H1 (cell line): ENCODE results near the gene PRKCZ. TPM values are rescaled to one million over a fixed set of nuclear protein-coding genes. Genes with fewer than 3 reads are reported as not detected.

ENCODE experiments used
- CTCF ChIA-PET: fragments of 300-600 bp; sonication (Branson Sonifier 250); formaldehyde crosslinking; loops from one replicate; lab custom pipeline; 2021; ENCODE audit not compliant: partially characterized antibody; lab: Charles Lee
- POLR2A ChIA-PET: fragments of 300-600 bp; sonication (Branson Sonifier 250); formaldehyde crosslinking; loops from one replicate; lab custom pipeline; 2021; ENCODE audit warnings: inconsistent platforms; ENCODE audit not compliant: partially characterized antibody; lab: Charles Lee
- DNase-seq, 2 experiments: peaks; one replicate each; pipeline versions ENCODE4 v3.0.0 to v3.0.0-alpha.2; 2010 to 2022; ENCODE audit warnings: low spot score in 2 of 2, low read depth in 1 of 2, mixed read lengths in 1 of 2
- FAIRE-seq: peaks from 2 replicates; lab custom pipeline; 2011; peaks lifted over from hg19 to GRCh38; lab: Jason Lieb, UNC
- H2AFZ ChIP-seq: 2 replicates; pipeline ENCODE4 v1.8.1; 2012; ENCODE audit warnings: low read length, inconsistent platforms
- H2AK5ac ChIP-seq: 2 replicates; pipeline ENCODE4 v1.6.1; 2013; ENCODE audit warnings: low read depth, low read length
- H2BK120ac ChIP-seq: replicated peaks from 2 replicates; pipeline ENCODE3; 2013; ENCODE audit warnings: low read depth, low read length, inconsistent platforms
- H2BK12ac ChIP-seq: 2 replicates; pipeline ENCODE4 v1.6.1; 2013; ENCODE audit warnings: low read depth, low read length
- H2BK15ac ChIP-seq: 2 replicates; pipeline ENCODE4 v1.6.1; 2013; ENCODE audit warnings: low read length
- H2BK20ac ChIP-seq: 2 replicates; pipeline ENCODE4 v1.6.1; 2013; ENCODE audit warnings: low read length
- H2BK5ac ChIP-seq: 2 replicates; pipeline ENCODE4 v1.6.1; 2013; ENCODE audit warnings: low read depth, low read length
- H3K14ac ChIP-seq: 2 replicates; pipeline ENCODE4 v1.6.1; 2013; ENCODE audit warnings: inconsistent platforms; ENCODE audit not compliant: insufficient read length
- H3K18ac ChIP-seq: 2 replicates; pipeline ENCODE4 v1.6.1; 2013; ENCODE audit warnings: low read length; ENCODE audit errors: extremely low read depth
- H3K23ac ChIP-seq: 2 replicates; pipeline ENCODE4 v1.6.1; 2013; ENCODE audit warnings: inconsistent platforms; ENCODE audit not compliant: insufficient read length
- H3K23me2 ChIP-seq: 2 replicates; pipeline ENCODE4 v1.6.1; 2013; ENCODE audit warnings: low read depth, low read length
- H3K27ac ChIP-seq: 2 replicates; pipeline ENCODE4 v1.6.1; 2011; ENCODE audit warnings: low read depth, low read length, inconsistent platforms
- H3K27me3 ChIP-seq, 4 experiments: replicated peaks in 1 of 4; 1 replicate in 1 of 4; 2 replicates in 3 of 4; pipeline versions ENCODE4 v1.6.1 to v1.8.1; 2011 to 2013; ENCODE audit warnings: low read length in 3 of 4, mild to moderate bottlenecking in 3 of 4, inconsistent platforms in 2 of 4, mixed read lengths in 2 of 4, moderate library complexity in 1 of 4; ENCODE audit not compliant: control insufficient read depth in 3 of 4, insufficient read depth in 3 of 4; ENCODE audit errors: extremely low read depth in 1 of 4
- H3K36me3 ChIP-seq, 4 experiments: 2 replicates each; pipeline versions ENCODE4 v1.6.1 to v1.8.1; 2011 to 2013; ENCODE audit warnings: mild to moderate bottlenecking in 4 of 4, low read length in 3 of 4, moderate library complexity in 2 of 4, control low read depth in 1 of 4, inconsistent platforms in 1 of 4; ENCODE audit not compliant: insufficient read depth in 4 of 4, control insufficient read depth in 2 of 4
- H3K4ac ChIP-seq: replicated peaks from 2 replicates; pipeline ENCODE3; 2013; ENCODE audit warnings: low read length, low read depth, mixed read lengths, inconsistent platforms; ENCODE audit not compliant: insufficient read length
- H3K4me1 ChIP-seq, 4 experiments: replicated peaks in 1 of 4; 1 replicate in 1 of 4; 2 replicates in 3 of 4; pipeline versions ENCODE4 v1.6.1 to v1.8.1; 2011 to 2013; ENCODE audit warnings: low read length in 3 of 4, inconsistent platforms in 2 of 4, mixed read lengths in 1 of 4; ENCODE audit not compliant: insufficient read depth in 4 of 4, control insufficient read depth in 3 of 4
- H3K4me2 ChIP-seq, 2 experiments: 2 replicates each; pipeline versions ENCODE4 v1.6.1 to v1.8.1; 2011 to 2013; ENCODE audit warnings: low read depth in 2 of 2, low read length in 2 of 2, control low read depth in 1 of 2, inconsistent platforms in 1 of 2, mild to moderate bottlenecking in 1 of 2; ENCODE audit not compliant: insufficient read depth in 1 of 2
- H3K4me3 ChIP-seq, 4 experiments: fragments of 200-600, 300-600 bp in 1 of 4; sonication (generic), shearing (Covaris generic), sonication (Bioruptor Twin) in 1 of 4; 2 replicates each; pipeline versions ENCODE4 v1.5.1 to v1.8.1; 2011 to 2016; ENCODE audit warnings: low read length in 4 of 4, low read depth in 3 of 4, control low read depth in 2 of 4, inconsistent platforms in 2 of 4, mild to moderate bottlenecking in 2 of 4, mixed read lengths in 1 of 4, moderate library complexity in 1 of 4; ENCODE audit not compliant: insufficient read depth in 2 of 4; ENCODE audit errors: extremely low read depth in 1 of 4
- H3K56ac ChIP-seq: replicated peaks from 2 replicates; pipeline ENCODE3; 2013; ENCODE audit warnings: low read depth, mild to moderate bottlenecking, mixed read lengths, low read length, inconsistent platforms; ENCODE audit not compliant: insufficient read length
- H3K79me1 ChIP-seq: 2 replicates; pipeline ENCODE4 v1.6.1; 2013; ENCODE audit warnings: low read depth, low read length, control low read depth
- H3K79me2 ChIP-seq, 2 experiments: 2 replicates each; pipeline versions ENCODE4 v1.6.1 to v1.8.1; 2012 to 2013; ENCODE audit warnings: low read length in 2 of 2, mild to moderate bottlenecking in 2 of 2, inconsistent platforms in 1 of 2; ENCODE audit not compliant: insufficient read depth in 2 of 2, control insufficient read depth in 1 of 2
- H3K9ac ChIP-seq, 4 experiments: replicated peaks in 1 of 4; 1 replicate in 1 of 4; 2 replicates in 3 of 4; pipeline versions ENCODE4 v1.6.1 to v1.8.1; 2011 to 2013; ENCODE audit warnings: low read depth in 3 of 4, low read length in 3 of 4, control low read depth in 2 of 4, mild to moderate bottlenecking in 2 of 4, moderate library complexity in 2 of 4, inconsistent platforms in 1 of 4; ENCODE audit errors: extremely low read depth in 1 of 4
- H3K9me3 ChIP-seq, 2 experiments: 2 replicates each; pipeline versions ENCODE4 v1.6.1 to v1.8.1; 2012 to 2013; ENCODE audit warnings: mild to moderate bottlenecking in 2 of 2, moderate library complexity in 2 of 2, control low read depth in 1 of 2, inconsistent platforms in 1 of 2, low read depth in 1 of 2, low read length in 1 of 2, mixed read lengths in 1 of 2; ENCODE audit not compliant: insufficient read depth in 2 of 2
- H4K20me1 ChIP-seq, 2 experiments: replicated peaks in 1 of 2; 2 replicates each; pipeline versions ENCODE3 to v1.8.1; 2011 to 2013; ENCODE audit warnings: inconsistent platforms in 2 of 2, low read length in 2 of 2, mild to moderate bottlenecking in 1 of 2; ENCODE audit not compliant: insufficient read depth in 2 of 2, control insufficient read depth in 1 of 2
- H4K5ac ChIP-seq: 2 replicates; pipeline ENCODE4 v1.6.1; 2013; ENCODE audit warnings: low read length, low read depth, mixed read lengths, inconsistent platforms; ENCODE audit not compliant: insufficient read length
- H4K8ac ChIP-seq: 2 replicates; pipeline ENCODE4 v1.8.0; 2013; ENCODE audit warnings: mild to moderate bottlenecking, moderate library complexity, low read length, inconsistent platforms; ENCODE audit not compliant: insufficient read depth; ENCODE audit errors: extremely low read depth
- H4K91ac ChIP-seq: replicated peaks from 2 replicates; pipeline ENCODE3; 2013; ENCODE audit warnings: low read length, mixed read lengths, inconsistent platforms; ENCODE audit not compliant: insufficient read length
- ATF2 ChIP-seq: IDR thresholded peaks from 2 replicates; pipeline ENCODE4 v1.6.1; 2012; ENCODE audit warnings: low read length, inconsistent platforms
- BCL11A ChIP-seq, 2 experiments: IDR thresholded peaks; one replicate each; pipeline ENCODE4 v1.6.1; 2011; ENCODE audit warnings: low read depth in 2 of 2, low read length in 2 of 2, mild to moderate bottlenecking in 2 of 2
- CBX8 ChIP-seq: fragments of 300-800, 300-1000 bp; sonication (generic); IDR thresholded peaks from 2 replicates; pipeline ENCODE4 v1.7.1; 2016; ENCODE audit warnings: low read depth, low read length, borderline replicate concordance
- CHD2 ChIP-seq: IDR thresholded peaks from 2 replicates; pipeline ENCODE4 v1.6.1; 2012; ENCODE audit warnings: low read length, improper control_type of control experiment
- EGR1 ChIP-seq: IDR thresholded peaks from 2 replicates; pipeline ENCODE4 v1.6.1; 2011; ENCODE audit warnings: low read depth, low read length, borderline replicate concordance
- HDAC6 ChIP-seq: IDR thresholded peaks from one replicate; pipeline ENCODE4 v1.7.1; 2012; ENCODE audit warnings: low read depth, mild to moderate bottlenecking, inconsistent platforms, low read length, moderate library complexity
- JUND ChIP-seq: IDR thresholded peaks from 2 replicates; pipeline ENCODE4 v1.6.1; 2011; ENCODE audit warnings: mild to moderate bottlenecking, improper control_type of control experiment, low read length
- NANOG ChIP-seq: IDR thresholded peaks from 2 replicates; pipeline ENCODE4 v1.6.1; 2011; ENCODE audit warnings: low read length, low read depth, mild to moderate bottlenecking, inconsistent platforms; ENCODE audit not compliant: insufficient read depth, poor library complexity, severe bottlenecking
- POLR2A ChIP-seq, 2 experiments: IDR thresholded peaks; 1 replicate in 1 of 2; 2 replicates in 1 of 2; pipeline ENCODE4 v1.6.1; 2011; ENCODE audit warnings: low read depth in 2 of 2, low read length in 2 of 2, mild to moderate bottlenecking in 2 of 2; ENCODE audit errors: control extremely low read depth in 1 of 2
- POU5F1 ChIP-seq: IDR thresholded peaks from 2 replicates; pipeline ENCODE4 v1.6.1; 2011; ENCODE audit warnings: low read depth, mild to moderate bottlenecking, low read length, moderate library complexity
- RAD21 ChIP-seq, 2 experiments: IDR thresholded peaks in 1 of 2; conservative IDR thresholded peaks in 1 of 2; 2 replicates each; pipeline ENCODE4 v1.6.1; 2011; ENCODE audit warnings: low read depth in 2 of 2, low read length in 2 of 2, improper control_type of control experiment in 1 of 2, inconsistent platforms in 1 of 2, mild to moderate bottlenecking in 1 of 2, moderate library complexity in 1 of 2
- SRF ChIP-seq: IDR thresholded peaks from 2 replicates; pipeline ENCODE4 v1.6.1; 2011; ENCODE audit warnings: mild to moderate bottlenecking, low read depth, low read length, moderate library complexity
- SUZ12 ChIP-seq: fragments of 200-600 bp; sonication (generic); IDR thresholded peaks from 2 replicates; pipeline ENCODE4 v1.6.1; 2012; ENCODE audit warnings: mild to moderate bottlenecking, inconsistent platforms, low read length, moderate library complexity, mixed read lengths
- WGBS, 2 experiments: shearing (Covaris generic) in 1 of 2; methylation state at CpG; one replicate each; pipeline versions ENCODE4 v1.1.6 to v1.1.7; 2013 to 2015; ENCODE audit warnings: low lambda C conversion rate in 2 of 2, mixed read lengths in 2 of 2, inconsistent platforms in 1 of 2, low coverage in 1 of 2, missing lambda C conversion rate in 1 of 2; ENCODE audit not compliant: insufficient replicate concordance in 2 of 2, insufficient coverage in 1 of 2, insufficient read length in 1 of 2; ENCODE audit errors: extremely low coverage in 1 of 2, missing lambda C conversion rate in 1 of 2; 5-methylcytosine and 5-hydroxymethylcytosine counted together
- polyA plus RNA-seq, 7 experiments: library from polyadenylated mRNA; depleted of rRNA in 3 of 7; stranded (reverse) in 5 of 7; unstranded in 2 of 7; fragments of >200 nt in 5 of 7; fragments of 200-250 nt in 2 of 7; gene quantifications; 1 replicate in 5 of 7; 2 replicates in 1 of 7; 4 replicates in 1 of 7; pipeline versions ENCODE4 v1.2.1 to v1.2.3, GENCODE V29; 2011 to 2013; ENCODE audit warnings: missing spikeins in 2 of 7, mixed read lengths in 2 of 7
- total RNA-seq: library from RNA; stranded (reverse); fragmentation: NEBNext Ultra II Directional; extraction: Animal tissue kit (Norgen Biotek cat#: 25700); gene quantifications from 2 replicates; pipeline ENCODE4 v1.2.1, GENCODE V29; 2021

PRKCZ gene
- total and polyA plus RNA-seq, 2 of the 8 experiments (the other 6 are each of a cell fraction or from before 2014, with no cell fraction given): 37.4 to 45.1 TPM

GRCh38 chr1:2093636-2094035 lies 43.4 kb downstream of the PRKCZ start:
- Histone ChIP-seq H3K9me3 (no peaks in the 10 kb centered on the region), H2BK120ac (no peak overlapping the region)
- POLR2A ChIA-PET: no interaction called here
- no peak for TF ChIP-seq BCL11A (IDR thresholded peaks at IDR 0.05; ENCODE audit: low read depth in 2 of 2, low read length in 2 of 2)
- TF ChIP-seq EGR1: no peak
- no peak for TF ChIP-seq POU5F1
- TF ChIP-seq NANOG: no peak
- no peak for TF ChIP-seq SRF
- no peak for TF ChIP-seq CHD2
- TF ChIP-seq SUZ12: no peak
- TF ChIP-seq CBX8: no peak
- no peak for TF ChIP-seq JUND
- no peak for TF ChIP-seq ATF2
- no peak for TF ChIP-seq POLR2A (IDR thresholded peaks at IDR 0.05; ENCODE audit: control extremely low read depth in 1 of 2, low read depth in 2 of 2, low read length in 2 of 2)
- TF ChIP-seq HDAC6: no peak
- TF ChIP-seq RAD21 (IDR thresholded peaks at IDR 0.05 in 1 of 2, conservative IDR thresholded peaks at IDR 0.05 in 1 of 2; ENCODE audit: low read depth in 2 of 2, low read length in 2 of 2): no peak

More at GRCh38 chr1:2093636-2094035, 43.4 kb downstream of the PRKCZ start:
- no peak overlapping the region for H4K91ac ChIP-seq
- H3K23ac ChIP-seq: no peak overlapping the region
- no peak overlapping the region for H3K4me2 ChIP-seq
- H3K14ac ChIP-seq: no peak overlapping the region
- 94% methylated on average over 12 of the region's 26 CpGs; no CpG with 5 or more reads in 1 of the 2 experiments for WGBS, 2 experiments
- no peak overlapping the region for H3K27ac ChIP-seq
- no peak overlapping the region for H2AFZ ChIP-seq
- peak overlapping the region; percentile 60; the same call in 1 of the 2 replicates for H4K8ac ChIP-seq
- no peaks in the 10 kb centered on the region for H3K27me3 ChIP-seq
- H2BK15ac ChIP-seq: no peak overlapping the region
- DNase-seq: no peak
- peaks cover 16% of the 10 kb centered on the region for H3K79me1 ChIP-seq
- peaks cover 0 to 18% of the 10 kb centered on the region in 2 experiments for H4K20me1 ChIP-seq
- no peak overlapping the region for H2BK12ac ChIP-seq
- no peaks in the 10 kb centered on the region; a peak in 1 of 4 replicates for H3K79me2 ChIP-seq
- H3K23me2 ChIP-seq: no peaks in the 10 kb centered on the region
- H3K4ac ChIP-seq: no peak overlapping the region
- peak overlapping the region; percentile 16; the same call in 1 of the 2 replicates for H2BK5ac ChIP-seq
- H3K56ac ChIP-seq: no peak overlapping the region
- peaks cover 0 to 7% (median 3%) of the 10 kb centered on the region in 4 experiments; a peak in 4 of 7 replicates for H3K4me1 ChIP-seq
- H2AK5ac ChIP-seq: no peak overlapping the region
- FAIRE-seq: no peak
- H3K9ac ChIP-seq: no peak overlapping the region
- H3K18ac ChIP-seq: no peak overlapping the region
- H3K4me3 ChIP-seq: no peak overlapping the region
- no peak overlapping the region for H2BK20ac ChIP-seq
- no peak overlapping the region for H4K5ac ChIP-seq
- CTCF ChIA-PET: interaction anchor here (1.4 to 2.7 kb wide), 4 partner anchors 15 to 102 kb away, joined by 4 to 18 read pairs (median 8); no protein-coding TSS in a partner anchor
- no peaks in the 10 kb centered on the region; a peak in 1 of 8 replicates for H3K36me3 ChIP-seq
